ENCODE data around the gene RPS15.

DNA sequence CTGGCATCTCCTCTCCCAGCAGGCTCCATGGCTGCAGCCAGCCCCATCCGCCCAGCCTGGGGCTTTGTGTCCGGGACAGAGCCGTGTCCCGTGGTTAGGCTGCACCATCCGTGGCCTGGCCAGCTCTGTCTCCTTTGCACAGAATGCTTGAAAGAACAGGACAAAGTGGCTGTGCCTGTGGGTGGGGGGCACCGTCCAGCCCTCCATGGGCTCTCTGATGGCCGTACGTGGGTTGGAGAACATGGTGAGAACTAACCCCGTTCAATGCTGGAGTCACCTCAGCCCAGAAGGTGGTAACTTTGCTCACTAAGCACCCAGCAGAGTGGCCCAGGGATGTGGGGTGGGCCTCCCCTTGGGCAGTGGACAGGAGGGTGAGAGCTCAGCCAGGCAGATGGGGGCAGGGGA, 2.8 kb downstream of the RPS15 start:
- no peak for TF ChIP-seq CTCF (IDR thresholded peaks at IDR 0.05; ENCODE audit: insufficient read depth, low read depth, low read length)
- no peak for TF ChIP-seq EZH2 (IDR thresholded peaks at IDR 0.05; ENCODE audit: insufficient read depth, low read length)
